Amniotic epithelial cell (primary cell): Measurements from ENCODE around the gene MARK1.

Source experiments
- DNase-seq: peaks from one replicate; pipeline ENCODE4 v3.0.0-alpha.2; 2010; ENCODE audit warnings: low read depth

Gene MARK1

DNA sequence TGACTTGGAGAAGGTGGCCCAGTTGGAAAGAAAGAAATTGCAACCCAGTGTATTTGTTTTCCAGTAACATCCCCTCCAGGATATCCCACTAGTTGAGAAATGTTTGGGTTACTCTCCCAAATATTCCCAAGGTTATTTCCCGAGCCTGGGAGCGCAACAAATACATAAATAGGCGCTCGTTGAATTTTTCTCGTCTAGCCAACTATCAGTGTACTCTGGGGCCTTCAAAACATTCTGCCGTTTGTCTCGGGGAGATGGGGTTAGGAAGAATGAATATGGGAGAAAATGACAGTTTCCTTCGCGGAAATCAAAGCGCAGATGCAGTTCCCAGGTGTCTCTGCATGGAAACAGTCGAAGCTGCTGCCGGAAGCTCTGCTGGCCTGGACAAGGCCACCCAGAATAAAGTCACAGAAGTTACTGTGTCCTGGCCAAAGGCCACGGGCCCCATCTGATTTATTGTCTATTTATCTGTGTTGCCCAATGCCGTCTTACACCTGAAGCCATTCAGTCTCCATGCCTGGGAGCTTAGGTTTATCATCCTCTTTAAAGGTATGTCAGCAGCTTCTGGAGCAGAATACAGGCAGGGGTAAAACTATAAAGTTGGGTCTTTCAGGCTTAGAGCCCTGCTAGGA is 163.2 kb downstream of the MARK1 start:
- DNase-seq: no peak

DNA sequence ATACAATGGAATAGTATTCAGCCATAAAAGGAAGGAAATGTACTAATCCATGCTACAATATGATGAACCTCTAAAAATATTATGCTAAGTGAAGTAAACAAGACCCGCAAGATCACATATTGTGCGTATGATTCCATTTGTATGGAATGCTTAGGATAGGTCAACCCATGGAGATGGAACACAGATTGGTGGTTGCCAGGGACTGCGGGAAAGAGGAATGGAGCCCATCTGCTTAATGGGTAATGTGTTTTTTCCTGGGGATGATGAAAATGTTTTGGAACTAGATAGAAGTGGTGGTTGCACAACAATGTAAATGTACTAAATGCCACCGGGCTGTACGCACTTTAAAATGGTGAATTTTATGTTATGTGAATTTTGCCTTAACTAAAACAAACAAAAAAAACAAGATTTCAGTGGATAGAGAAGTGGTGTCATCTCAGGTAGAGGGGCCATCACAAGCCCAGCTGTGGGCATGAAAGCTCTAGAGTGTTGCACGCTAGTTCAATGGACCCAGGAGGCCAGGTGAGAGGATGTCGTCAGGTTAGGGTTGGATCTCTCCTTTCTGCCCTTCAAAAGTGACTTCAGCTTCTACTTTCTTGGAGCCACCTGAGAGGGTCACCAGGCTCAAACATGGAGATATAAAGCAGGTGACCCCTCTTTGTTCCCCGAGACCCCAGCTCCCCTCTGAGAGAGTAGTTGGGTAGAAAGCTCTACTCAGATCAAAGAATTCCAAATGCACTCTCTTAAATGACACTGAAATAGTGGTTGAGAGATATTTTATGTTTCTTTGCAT is 164.7 kb downstream of the MARK1 start:
- peak; percentile 9 for DNase-seq

DNA sequence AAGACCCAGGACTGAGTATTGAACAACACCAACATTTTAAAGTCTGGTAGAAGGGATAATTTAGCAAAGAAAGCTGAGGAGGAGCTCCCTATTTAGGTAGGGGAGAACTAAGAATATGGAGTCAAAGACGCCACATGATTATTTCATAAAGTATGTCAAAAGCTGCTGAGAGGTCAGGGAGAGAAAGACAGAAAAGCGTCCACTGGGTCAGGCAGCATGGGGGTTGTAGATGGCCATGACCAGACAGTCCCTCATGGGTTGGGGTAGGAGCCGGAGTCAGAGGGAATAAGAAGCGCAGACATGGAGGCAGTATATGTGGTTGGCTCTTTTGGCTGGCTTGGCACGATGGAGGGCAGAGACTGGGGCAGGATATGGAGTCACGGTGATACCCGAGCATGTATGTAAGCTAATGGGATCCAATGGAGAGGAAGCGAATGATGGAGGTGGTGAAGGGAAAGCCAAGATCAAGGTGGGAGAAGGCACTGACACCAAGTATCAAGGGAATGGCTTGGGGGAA is 167.0 kb downstream of the MARK1 start:
- no peak for DNase-seq

DNA sequence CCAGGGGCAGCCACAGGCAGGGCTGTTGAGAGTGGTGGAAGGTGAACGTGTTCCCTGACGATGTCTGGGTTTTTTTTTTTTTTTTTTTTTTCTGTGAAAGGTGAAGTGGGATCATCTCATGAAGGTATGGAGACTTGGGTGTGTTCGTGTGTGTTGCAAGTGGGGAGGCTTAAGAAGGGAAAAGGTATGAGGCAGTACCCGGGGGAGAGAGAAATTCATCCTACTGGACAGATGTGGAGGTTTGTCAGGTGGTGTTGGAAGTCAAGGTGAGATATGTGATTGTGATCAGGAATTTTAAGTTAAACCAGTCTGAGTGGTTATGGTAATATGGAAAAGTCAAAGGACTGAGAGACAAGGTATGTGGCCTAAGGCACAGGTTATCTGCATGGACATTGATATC is 167.5 kb downstream of the MARK1 start:
- DNase-seq: no peak

DNA sequence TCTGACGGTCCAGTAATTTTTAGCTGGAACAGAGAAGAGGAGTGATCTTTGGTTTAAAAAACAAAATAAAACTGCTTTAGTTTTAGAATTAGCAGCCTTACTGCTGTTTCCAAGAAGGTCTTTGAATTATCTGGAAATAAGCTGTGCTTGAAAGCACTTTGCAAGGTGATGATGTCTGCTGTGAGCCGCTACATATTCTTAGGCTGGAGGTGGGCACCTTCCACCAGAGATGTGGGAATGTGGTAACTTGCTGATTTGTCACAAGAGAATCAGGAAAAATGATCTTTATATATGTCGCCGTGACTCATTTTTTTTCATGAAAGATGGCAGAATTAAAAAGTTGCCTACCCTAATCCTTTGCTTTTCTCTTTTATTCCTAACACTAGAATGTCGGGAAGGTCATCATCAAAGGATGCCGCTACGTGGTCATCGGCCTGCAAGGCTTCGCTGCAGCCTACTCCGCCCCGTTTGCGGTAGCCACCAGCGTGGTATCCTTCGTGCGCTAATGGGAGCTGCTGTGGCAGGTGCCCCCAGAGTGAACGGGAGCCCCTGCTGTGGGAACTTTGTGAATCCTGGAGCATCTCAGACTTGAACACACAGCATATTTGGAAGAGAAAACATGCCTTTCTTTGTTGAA is 168.4 kb downstream of the MARK1 start:
- DNase-seq: no peak

DNA sequence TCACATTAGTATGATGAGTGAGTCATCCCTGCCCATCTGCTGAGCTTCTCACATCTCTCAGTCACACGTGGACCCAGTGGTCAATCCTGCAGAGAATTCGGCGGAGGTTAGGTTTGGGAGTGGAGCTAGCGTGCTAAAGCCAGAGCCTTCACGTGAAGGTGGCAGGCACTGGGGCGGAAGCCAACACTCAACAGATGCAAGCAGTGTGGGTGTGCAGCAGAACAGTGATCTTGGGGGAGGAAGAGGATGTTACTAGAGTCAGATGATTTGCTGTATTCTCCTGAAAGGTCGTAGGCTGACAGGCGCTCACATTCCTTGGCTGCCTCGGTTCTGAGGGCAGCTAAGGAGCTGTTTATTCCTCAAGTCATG is 168.9 kb downstream of the MARK1 start:
- DNase-seq: peak; percentile 37

DNA sequence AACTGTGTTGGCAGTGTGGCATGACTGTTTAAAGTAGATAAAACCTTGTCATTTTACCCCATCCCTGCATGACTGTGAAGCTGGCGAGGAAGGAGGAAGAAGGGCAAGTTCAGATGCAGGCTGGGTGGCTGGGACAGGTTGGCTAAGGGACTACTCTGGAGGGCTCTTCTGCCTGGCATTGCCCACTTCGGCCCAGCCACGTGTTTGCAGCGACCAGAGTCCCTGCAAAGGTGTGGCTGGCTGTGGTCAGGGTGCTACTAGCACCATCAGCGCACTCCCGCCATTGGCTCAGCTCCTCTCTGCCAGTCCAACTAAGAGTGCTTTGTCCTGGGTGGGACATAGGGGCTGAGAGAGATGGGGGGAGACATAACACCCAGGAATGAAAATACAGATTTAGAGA is 169.4 kb downstream of the MARK1 start:
- DNase-seq: no peak

DNA sequence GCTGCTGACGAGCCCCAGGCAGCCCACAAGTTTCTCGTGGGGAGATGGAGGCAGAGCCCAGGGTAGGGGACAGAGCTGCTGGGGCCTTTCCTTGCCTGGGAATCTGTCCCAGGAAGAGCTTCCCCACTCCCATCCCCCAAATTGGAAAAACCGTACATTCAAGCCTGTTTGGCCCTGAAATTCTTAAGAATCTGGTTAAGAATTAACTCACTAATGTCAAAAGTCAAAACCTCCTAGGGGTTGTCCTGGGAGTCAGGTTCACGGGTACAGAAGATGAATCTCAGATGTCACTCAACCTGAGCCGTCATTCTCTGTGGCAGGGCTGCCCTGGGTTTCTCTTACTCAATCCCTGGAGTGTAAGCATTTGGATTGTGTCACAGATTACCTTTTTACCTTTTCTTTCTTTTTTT is 170.7 kb downstream of the MARK1 start:
- no peak for DNase-seq

DNA sequence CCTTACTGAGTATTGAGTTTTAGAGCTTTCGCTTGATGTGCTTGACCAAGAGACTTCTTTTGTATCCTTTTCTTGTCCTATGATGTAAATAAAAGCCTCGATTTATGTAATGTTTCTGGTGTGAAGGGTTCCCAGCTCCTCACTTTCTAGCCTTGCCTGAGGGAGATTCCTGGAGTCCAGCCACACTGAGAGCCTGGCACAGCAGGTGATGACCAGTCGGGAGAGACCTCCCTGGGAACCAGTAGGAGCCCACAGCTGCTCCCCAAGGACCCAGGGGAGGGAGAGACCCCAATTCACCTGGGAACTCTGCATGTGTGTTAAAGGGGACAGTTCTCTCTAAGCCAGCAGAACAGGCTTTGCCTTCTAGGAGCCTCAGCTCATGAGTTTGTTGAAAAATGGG is 171.1 kb downstream of the MARK1 start:
- DNase-seq: no peak

DNA sequence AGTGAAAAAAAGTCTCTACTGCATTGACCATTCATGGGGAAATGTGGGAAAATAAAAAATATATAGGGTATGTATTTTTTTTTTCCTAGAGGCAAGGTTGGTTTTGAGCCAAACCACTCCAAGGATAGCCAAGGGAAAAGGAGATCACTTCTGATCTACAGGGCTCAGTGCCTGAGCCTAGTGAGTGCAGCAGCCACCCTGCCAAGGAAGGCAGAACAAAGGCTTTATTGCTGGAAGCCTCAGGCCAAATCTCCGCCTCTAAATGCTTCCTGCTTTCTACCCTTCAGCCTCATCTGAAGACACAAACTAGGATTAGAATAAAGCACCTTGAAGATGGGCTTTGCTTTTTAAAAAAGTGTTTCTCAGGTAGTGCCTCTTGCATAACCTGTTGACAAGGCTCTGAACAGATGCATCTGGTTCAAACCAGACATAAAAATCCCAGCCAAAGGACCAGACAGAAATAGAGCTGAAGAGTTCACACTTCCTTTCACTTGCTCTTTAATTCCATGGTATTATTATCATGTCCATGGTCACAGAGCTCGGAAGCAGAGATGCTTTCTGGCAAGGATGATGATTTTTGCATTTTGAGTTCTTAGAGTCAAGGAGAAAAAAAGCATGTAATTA is 172.7 kb downstream of the MARK1 start:
- DNase-seq: no peak

DNA sequence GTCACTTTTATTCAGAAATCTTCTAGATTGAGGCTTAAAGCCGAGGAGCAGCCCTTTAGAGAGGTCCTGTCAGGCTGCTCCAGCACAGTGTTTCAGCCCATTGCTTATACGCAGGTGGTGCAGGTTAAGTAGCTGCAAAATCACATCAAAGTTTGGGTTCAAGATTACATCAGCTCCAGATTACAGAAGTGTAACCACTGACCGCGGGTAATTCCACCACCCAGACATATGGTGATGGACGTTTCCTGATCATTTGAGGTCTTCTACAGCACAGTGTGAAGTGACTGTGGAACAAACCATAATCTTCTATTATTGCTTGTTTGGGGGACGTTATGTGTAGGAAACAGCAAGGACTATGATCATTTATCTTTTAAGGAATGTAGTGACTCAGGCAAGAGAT is 174.0 kb downstream of the MARK1 start:
- no peak for DNase-seq

DNA sequence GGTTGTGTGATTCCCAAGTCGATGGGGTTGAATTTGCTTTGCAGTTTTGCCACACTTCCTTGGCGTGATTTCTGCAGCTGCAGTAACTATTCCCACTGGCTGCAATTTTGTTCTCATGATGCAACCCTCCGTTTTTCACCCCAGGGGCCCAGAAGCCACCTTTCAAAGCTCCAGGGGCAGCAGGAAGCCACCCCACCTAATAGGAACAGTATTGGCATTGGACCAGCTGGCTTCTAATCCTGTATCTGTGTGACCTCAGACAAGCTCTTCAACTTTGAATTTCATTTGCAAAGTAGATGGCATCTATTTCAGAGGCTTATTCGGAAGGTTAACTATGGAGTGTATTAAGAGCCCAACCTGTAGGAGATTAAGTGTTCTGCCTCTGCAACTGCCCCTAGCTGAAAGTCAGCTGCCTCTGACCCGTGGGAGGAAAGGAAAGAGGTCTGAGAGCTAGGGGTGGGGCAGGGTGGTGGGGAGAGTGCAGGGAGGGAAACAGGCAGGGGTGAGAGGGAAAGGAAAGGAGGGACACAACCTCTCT is 174.9 kb downstream of the MARK1 start:
- no peak for DNase-seq

DNA sequence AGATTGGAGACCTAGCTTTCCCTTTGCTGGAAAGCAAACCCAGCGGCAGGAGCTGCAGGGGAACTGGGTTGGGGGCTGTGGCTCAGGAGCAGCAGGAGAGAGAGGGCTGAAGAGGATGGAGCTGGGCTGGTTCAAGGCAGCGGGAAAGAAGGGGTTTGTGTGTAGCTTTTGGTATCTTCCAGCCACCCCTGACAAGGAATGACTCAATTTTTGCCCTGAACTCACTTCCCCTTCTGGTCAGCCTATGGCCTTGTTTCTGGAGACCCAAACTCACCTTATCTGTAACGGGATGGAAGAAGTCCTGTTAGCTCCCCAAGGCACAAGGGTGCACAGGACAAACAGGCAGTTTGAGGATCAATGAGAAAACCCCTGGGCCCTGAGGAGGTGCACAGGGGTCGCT is 175.4 kb downstream of the MARK1 start:
- no peak for DNase-seq

DNA sequence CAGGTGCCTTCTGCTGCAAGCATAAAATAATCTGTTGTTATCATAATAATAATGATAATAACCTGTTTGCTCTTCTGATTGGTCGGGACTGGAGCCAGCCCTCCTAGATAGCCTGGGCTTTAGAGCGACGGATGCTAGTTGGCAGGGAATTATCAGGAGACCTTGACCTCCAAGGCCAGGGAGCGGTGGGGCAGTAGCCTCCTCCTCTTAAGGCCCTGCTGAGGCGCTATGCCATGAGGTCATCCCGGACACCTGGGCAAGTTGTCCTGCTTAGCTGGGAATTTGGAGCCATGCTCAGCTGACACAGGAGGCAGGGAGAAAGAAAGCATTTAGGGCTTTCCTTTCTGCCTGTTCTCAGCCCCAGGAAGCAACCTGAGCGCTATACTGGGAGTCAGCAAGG is 177.8 kb downstream of the MARK1 start:
- no peak for DNase-seq

DNA sequence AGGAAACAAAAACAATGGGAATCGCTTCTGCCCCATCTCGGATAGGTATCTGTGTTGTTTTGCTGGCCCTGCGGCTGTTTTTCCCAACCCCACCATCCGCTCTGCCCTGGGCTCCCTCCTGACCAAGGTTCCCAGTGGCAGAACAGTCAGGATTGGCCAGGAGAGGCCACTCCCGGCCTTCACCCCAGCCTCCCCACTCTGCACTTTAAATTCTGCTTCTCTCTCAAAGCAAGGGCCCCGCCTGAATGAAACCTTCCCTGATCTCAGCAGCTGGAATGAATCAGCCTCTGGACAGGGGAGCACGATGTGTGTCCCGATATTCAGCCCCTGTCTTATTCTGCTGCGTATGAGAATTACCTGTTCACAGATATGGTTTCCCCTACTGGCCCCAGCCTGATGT is 178.5 kb downstream of the MARK1 start:
- DNase-seq: no peak

DNA sequence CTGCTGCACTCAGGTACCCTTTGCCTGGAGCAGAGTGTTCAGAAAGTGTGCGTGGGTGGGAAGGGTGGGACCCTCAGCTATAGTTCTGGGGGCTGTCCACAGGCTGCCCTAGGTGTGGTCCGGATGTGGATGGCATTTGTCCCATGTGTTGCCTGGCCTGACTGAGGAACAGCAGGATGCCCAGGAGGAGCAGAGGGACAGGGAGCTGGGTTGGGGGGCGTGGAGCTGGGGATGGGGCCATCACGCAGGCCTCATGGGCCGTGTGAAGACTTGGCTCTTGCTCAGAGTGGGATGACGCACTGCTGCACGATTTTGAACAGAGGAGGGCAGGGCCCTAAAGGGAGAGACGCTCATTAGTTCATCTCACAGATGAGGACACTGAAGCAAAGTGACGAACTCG is 179.2 kb downstream of the MARK1 start:
- DNase-seq: no peak

DNA sequence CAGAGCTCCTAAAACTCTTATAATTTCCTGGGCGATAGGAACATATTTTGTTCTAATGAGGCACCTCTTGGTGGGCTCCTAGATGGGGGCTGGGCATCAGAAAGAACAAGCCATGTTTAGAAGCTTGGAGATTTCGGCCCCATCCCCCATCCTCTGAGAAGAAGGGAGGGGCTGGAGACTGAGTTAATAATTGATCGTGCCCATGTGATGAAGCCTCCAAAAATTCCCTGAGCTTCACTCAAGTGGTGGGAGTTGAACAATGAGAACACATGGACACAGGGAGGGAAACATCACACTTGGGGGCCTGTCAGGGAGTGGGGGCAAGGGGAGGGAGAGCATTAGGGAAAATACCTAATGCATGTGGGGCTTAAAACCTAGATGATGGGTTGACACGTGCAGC is 180.3 kb downstream of the MARK1 start:
- DNase-seq: no peak

DNA sequence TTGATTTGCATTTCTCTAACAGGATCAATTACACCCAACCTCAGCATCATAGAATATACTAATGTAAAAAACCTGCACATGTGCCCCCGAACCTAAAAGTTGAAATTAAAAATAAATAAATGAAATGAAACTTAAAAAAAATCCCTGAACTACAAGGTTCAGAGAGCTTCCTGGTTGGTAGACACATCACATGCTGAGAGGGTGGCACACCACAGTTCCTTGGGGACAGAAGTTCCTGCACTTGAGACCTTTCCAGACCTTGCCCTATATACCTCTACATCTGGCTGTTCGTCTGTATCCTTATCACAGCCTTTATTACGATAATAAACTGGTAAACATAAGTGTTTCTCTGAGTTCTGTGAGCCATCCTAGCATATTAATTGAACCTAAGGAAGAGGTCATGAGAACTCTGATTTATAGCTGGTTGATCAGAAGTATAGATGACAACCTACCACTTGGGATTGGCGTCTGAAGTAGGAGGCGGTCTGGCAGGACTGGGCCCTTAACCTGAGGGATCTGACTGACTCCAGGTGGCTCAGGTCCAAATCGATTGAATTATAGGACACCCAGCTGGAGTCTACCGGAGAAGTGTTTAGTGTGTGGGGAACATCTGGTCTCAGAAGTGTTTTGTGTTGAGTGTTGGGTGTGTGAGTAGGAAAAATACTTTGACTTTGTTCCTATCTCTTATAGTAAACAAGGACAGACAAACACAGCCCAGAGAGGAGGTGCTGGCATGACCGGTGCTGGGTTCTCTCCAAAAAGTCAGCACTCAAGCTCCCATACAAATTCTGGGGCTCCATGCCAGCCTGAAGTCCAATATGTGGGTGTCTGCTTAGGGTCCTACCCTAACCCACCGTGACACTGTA is 181.2 kb downstream of the MARK1 start:
- no peak for DNase-seq

DNA sequence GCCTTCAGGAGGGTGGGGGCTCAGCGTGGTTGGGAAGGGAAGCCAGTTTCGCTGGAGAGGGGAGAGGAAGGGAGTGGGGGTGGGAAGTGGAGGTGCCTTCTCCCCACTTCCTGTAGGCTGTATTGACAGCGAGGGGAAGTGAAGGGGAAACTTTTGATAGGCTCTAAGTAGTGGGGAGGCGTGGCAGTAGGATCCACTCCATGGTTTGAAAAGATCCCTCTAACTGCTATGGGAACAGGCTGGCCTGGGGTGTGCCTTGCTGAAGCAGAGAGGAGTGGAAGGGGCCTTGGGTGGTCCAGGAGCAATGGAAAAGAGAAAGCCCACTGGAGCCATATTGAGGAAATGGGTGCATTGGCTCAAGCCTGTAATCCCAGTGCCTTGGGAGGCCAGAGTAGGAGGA is 182.4 kb downstream of the MARK1 start:
- no peak for DNase-seq

DNA sequence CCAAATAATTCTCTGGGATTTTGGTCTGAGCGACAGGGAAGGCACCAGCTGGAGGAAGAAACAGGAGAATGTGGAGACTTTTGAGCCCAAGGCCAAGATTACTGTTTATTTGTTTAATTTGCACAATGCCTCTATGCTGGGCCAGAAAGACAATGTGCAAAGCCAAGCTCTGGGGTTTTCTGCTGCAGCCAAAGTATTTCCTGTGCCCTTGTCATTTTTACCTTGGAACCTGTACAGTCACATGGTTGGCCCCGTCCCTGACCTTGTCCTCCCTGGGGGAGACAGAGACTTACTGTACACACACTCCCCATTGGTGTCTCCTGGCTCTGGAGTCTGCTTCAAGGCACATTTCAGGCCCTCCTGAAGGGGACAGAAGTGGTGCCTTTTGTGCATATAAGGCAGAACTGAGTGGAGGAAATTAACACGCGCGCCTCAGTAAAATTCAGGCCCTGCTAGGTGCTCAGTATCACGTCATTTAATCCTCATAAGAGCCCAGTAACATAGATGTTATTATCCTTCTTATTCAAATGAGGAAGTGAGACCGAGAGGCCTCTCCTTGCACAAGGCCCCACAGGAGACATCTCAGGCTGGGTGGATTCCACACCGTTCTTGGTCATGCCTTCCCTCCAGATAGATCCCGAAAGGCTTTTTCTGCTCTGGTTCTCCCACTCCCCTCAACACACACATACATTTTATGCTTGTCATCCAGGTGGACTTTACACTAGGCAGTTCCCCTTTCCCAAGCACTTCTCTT is 183.3 kb downstream of the MARK1 start:
- DNase-seq: no peak
